A673 (cell line): ENCODE data around the gene ZNF503. TPM values are rescaled to one million over a fixed set of nuclear protein-coding genes. Genes with fewer than 3 reads are reported as not detected.

ENCODE experiments used
- BruUV-seq: library from RNA; stranded (reverse); fragments of 400-500 nt; replicated peaks from 2 replicates; lab custom pipeline; 2021; lab: Mats Ljungman, UMichigan
- CTCF ChIA-PET: fragments of 300-600 bp; sonication (Branson Sonifier 250); formaldehyde crosslinking; loops from one replicate; lab custom pipeline; 2022; ENCODE audit warnings: antibody characterized with exemption; lab: Charles Lee
- POLR2A ChIA-PET: fragments of 300-600 bp; sonication (Branson Sonifier 250); formaldehyde crosslinking; loops from one replicate; lab custom pipeline; 2022; ENCODE audit warnings: antibody characterized with exemption; ENCODE audit not compliant: low non-redundant PET; lab: Charles Lee
- DNase-seq: peaks from one replicate; pipeline ENCODE4 v3.0.0-alpha.2; 2015; ENCODE audit warnings: low spot score
- H3K27ac ChIP-seq: fragments of 200-600 bp; sonication (generic); 2 replicates; pipeline ENCODE4 v1.5.1; 2016; ENCODE audit warnings: mixed run types, low read depth, mild to moderate bottlenecking, mixed read lengths, antibody characterized with exemption, low read length; ENCODE audit not compliant: poor library complexity, severe bottlenecking
- H3K27me3 ChIP-seq: fragments of 200-600 bp; sonication (generic); replicated peaks from 2 replicates; pipeline ENCODE4 v1.6.1; 2017; ENCODE audit warnings: mixed run types, low read depth, mild to moderate bottlenecking, mixed read lengths, antibody characterized with exemption, low read length; ENCODE audit not compliant: insufficient read depth, poor library complexity
- H3K36me3 ChIP-seq: fragments of 200-600 bp; sonication (generic); 2 replicates; pipeline ENCODE4 v1.6.1; 2016; ENCODE audit warnings: mixed run types, mild to moderate bottlenecking, mixed read lengths, antibody characterized with exemption, low read length; ENCODE audit not compliant: insufficient read depth, poor library complexity, severe bottlenecking
- H3K4me1 ChIP-seq: fragments of 200-600 bp; sonication (generic); 2 replicates; pipeline ENCODE4 v1.6.1; 2017; ENCODE audit warnings: mixed run types, mild to moderate bottlenecking, mixed read lengths, antibody characterized with exemption, low read length; ENCODE audit not compliant: insufficient read depth, poor library complexity, severe bottlenecking
- H3K4me3 ChIP-seq: fragments of 200-600 bp; sonication (generic); 2 replicates; pipeline ENCODE4 v1.5.1; 2016; ENCODE audit warnings: low read depth, mixed run types, mild to moderate bottlenecking, mixed read lengths, low read length; ENCODE audit not compliant: poor library complexity, severe bottlenecking
- H3K9me3 ChIP-seq: fragments of 200-600 bp; sonication (generic); 2 replicates; pipeline ENCODE4 v1.6.1; 2016; ENCODE audit warnings: mixed run types, low read depth, mild to moderate bottlenecking, mixed read lengths, antibody characterized with exemption, low read length; ENCODE audit not compliant: poor library complexity, severe bottlenecking
- EZH2 ChIP-seq: fragments of 200-600 bp; sonication (generic); IDR thresholded peaks from 2 replicates; pipeline ENCODE4 v1.6.1; 2017; ENCODE audit warnings: borderline replicate concordance, low read depth, mild to moderate bottlenecking, mixed read lengths, antibody characterized with exemption, low read length; ENCODE audit not compliant: poor library complexity, severe bottlenecking
- intact Hi-C: fragments of 100-400 bp; cut with micrococcal nuclease; formaldehyde crosslinking; loops from one replicate; pipeline ENCODE4 v1.10.0; 2022; ENCODE audit not compliant: unreplicated experiment
- total RNA-seq: library from RNA; stranded (reverse); gene quantifications from 2 replicates; pipeline ENCODE4 v1.2.3, GENCODE V29; 2021
- TF ChIP-seq, protein P1 (sequence below): fragments of 300-800, 200-600 bp; sonication (generic); conservative IDR thresholded peaks from 2 replicates; pipeline ENCODE4 v1.5.1; 2017; ENCODE audit warnings: low read depth, mild to moderate bottlenecking, antibody characterized with exemption, low read length, moderate library complexity, mixed read lengths

Gene ZNF503
- total RNA-seq, 1 experiment from 2014 or later: 1.2 TPM

DNA sequence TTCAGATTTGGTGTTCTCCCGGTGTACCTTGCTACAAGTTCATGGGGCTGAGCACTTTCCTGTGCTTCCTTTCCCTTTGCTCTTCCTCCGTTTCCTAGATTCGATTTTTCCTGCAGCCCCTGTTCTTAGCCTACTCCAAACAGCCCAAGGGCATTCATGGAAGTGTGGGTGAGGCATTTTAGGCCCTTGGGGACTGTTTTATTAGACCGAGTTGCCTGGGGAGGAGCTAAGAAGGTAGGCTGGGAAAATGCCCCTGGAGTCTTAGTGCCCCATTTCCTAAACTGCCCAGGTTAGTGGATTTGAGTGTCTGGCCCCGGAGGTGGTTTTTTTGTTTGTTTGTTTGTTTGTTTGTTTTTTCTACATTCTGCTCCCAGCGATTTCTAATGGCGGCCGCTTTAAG, 31.7 kb upstream of the ZNF503 start:
- no peak overlapping the region for H3K4me3 ChIP-seq
- BruUV-seq: no TSS peak
- POLR2A ChIA-PET: no interaction called here

DNA sequence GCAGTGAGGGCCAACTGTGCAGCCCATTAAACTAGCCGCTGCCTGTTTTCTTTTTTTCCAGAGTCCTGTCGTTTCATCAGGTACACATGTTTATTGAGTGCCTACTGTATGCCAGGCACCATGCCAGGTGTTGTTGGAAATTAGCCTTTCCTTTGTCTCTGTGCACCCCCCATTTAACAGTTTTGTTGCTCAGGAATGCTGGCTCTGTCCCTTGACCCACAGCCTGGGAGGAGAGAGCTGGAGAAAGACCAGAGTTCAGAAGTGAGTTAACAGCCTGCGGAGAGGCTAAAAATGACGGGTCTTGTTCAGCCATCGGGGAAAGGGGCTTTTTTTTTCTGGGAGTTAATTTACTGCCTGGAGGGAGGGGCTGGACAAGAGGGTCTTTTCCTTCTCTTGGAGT, 31.2 kb upstream of the ZNF503 start:
- H3K36me3 ChIP-seq: no peaks in the 10 kb centered on the region
- no peak overlapping the region for H3K4me3 ChIP-seq
- no peak for TF ChIP-seq EZH2
- TF ChIP-seq, protein P1, sequence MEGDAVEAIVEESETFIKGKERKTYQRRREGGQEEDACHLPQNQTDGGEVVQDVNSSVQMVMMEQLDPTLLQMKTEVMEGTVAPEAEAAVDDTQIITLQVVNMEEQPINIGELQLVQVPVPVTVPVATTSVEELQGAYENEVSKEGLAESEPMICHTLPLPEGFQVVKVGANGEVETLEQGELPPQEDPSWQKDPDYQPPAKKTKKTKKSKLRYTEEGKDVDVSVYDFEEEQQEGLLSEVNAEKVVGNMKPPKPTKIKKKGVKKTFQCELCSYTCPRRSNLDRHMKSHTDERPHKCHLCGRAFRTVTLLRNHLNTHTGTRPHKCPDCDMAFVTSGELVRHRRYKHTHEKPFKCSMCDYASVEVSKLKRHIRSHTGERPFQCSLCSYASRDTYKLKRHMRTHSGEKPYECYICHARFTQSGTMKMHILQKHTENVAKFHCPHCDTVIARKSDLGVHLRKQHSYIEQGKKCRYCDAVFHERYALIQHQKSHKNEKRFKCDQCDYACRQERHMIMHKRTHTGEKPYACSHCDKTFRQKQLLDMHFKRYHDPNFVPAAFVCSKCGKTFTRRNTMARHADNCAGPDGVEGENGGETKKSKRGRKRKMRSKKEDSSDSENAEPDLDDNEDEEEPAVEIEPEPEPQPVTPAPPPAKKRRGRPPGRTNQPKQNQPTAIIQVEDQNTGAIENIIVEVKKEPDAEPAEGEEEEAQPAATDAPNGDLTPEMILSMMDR: no peak
- intact Hi-C loops: no loop called here
- DNase-seq: no peak
- peaks cover 72% of the 10 kb centered on the region for H3K27me3 ChIP-seq
- BruUV-seq: no TSS peak
- ChIA-PET POLR2A (no interaction called here), CTCF (no interaction called here)
- no peaks in the 10 kb centered on the region for H3K4me1 ChIP-seq
- H3K27ac ChIP-seq: no peak overlapping the region
- no peaks in the 10 kb centered on the region for H3K9me3 ChIP-seq

More for the DNA sequence above, 31.7 kb upstream of the ZNF503 start:
- TF ChIP-seq, protein P1: no peak
- no peak for TF ChIP-seq EZH2
- intact Hi-C loops: no loop called here
- CTCF ChIA-PET: no interaction called here
- Histone ChIP-seq H3K4me1 (no peaks in the 10 kb centered on the region), H3K36me3 (no peaks in the 10 kb centered on the region), H3K9me3 (no peaks in the 10 kb centered on the region), H3K27ac (no peak overlapping the region), H3K27me3 (peaks cover 77% of the 10 kb centered on the region)
- DNase-seq: no peak

DNA sequence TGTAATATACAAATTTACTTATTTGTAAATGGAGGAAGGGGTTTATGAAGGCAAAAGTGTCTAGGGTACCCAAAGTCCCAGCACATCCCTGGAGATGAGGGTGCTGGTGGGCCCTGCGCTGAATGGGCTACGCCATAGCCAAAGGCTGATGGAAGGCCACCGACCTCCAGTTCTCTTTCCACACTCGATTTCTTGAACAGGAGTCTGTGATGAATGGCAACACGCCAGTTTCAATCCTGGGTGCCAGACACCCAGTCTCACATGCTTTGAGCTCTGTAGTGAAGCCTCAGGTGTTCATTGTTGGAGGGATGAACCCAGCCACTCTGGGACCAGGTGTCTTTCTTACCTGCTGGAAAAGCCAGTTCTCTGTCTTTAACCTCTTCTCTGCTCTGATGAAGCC, 30.6 kb upstream of the ZNF503 start:
- H3K4me3 ChIP-seq: no peak overlapping the region
- no peaks in the 10 kb centered on the region for H3K9me3 ChIP-seq
- H3K4me1 ChIP-seq: no peaks in the 10 kb centered on the region
- H3K27ac ChIP-seq: no peak overlapping the region
- no peak for DNase-seq
- CTCF ChIA-PET: no interaction called here
- H3K36me3 ChIP-seq: no peaks in the 10 kb centered on the region
- no peak for TF ChIP-seq EZH2
- TF ChIP-seq, protein P1: no peak
- peaks cover 71% of the 10 kb centered on the region for H3K27me3 ChIP-seq
- BruUV-seq: no TSS peak
- POLR2A ChIA-PET: no interaction called here
- intact Hi-C loops: no loop called here
